HepG2 (cell line): ENCODE data around the gene SRRT. TPM values are rescaled to one million over a fixed set of nuclear protein-coding genes. Genes with fewer than 3 reads are reported as not detected.

Source experiments
- ATAC-seq: fragments of 200-7000 bp; cut with Tn5 transposase; 3 replicates; pipeline ENCODE4 v1.9.1; 2020; ENCODE audit warnings: mild to moderate bottlenecking, moderate library complexity
- BruUV-seq: library from RNA; stranded (reverse); fragments of 400-500 nt; replicated peaks from 2 replicates; lab custom pipeline; 2021; lab: Mats Ljungman, UMichigan
- CTCF ChIA-PET: fragments of 300-600 bp; formaldehyde crosslinking; extraction: SDS; loops from one replicate; lab custom pipeline; 2021; ENCODE audit warnings: low total read pairs, inconsistent platforms, low intra/inter-chr PET ratio; lab: Yijun Ruan, JAX
- POLR2A ChIA-PET: fragments of 350-600 bp; sonication (Branson Sonifier 250); formaldehyde crosslinking; loops from one replicate; lab custom pipeline; 2020; ENCODE audit warnings: antibody characterized with exemption, inconsistent platforms; lab: Yijun Ruan, JAX
- DNase-seq: peaks from one replicate; pipeline ENCODE4 v3.0.0-alpha.2; 2015; ENCODE audit warnings: low spot score
- FAIRE-seq: peaks from 3 replicates; lab custom pipeline; 2011; peaks lifted over from hg19 to GRCh38; lab: Jason Lieb, UNC
- H2AFZ ChIP-seq: one replicate; pipeline ENCODE4 v1.6.1; 2011; ENCODE audit warnings: low read length, inconsistent platforms
- H3K27ac ChIP-seq: fragments of 300-600 bp; 3 replicates; pipeline ENCODE4 v1.8.0; 2011; ENCODE audit warnings: mixed run types, mild to moderate bottlenecking, mixed read lengths, low read length, inconsistent platforms; ENCODE audit not compliant: insufficient read depth; ENCODE audit errors: extremely low read length
- H3K27me3 ChIP-seq, 2 experiments: fragments of 200-600 bp in 1 of 2; 2 replicates in 1 of 2; 3 replicates in 1 of 2; pipeline versions ENCODE4 v1.6.0 to v1.8.0; 2011; ENCODE audit warnings: low read length in 2 of 2, mild to moderate bottlenecking in 2 of 2, moderate library complexity in 2 of 2, inconsistent platforms in 1 of 2; ENCODE audit not compliant: insufficient read depth in 2 of 2, control insufficient read depth in 1 of 2
- H3K36me3 ChIP-seq, 2 experiments: fragments of 200-600 bp in 1 of 2; replicated peaks in 1 of 2; 2 replicates in 1 of 2; 3 replicates in 1 of 2; pipeline versions ENCODE4 v1.5.1 to v1.8.0; 2011; ENCODE audit warnings: low read length in 2 of 2, inconsistent platforms in 1 of 2; ENCODE audit not compliant: insufficient read depth in 2 of 2, control insufficient read depth in 1 of 2
- H3K4me1 ChIP-seq: 2 replicates; pipeline ENCODE4 v1.5.1; 2012; ENCODE audit warnings: low read length, inconsistent platforms; ENCODE audit not compliant: insufficient read depth
- H3K4me2 ChIP-seq: 2 replicates; pipeline ENCODE4 v1.6.0; 2011; ENCODE audit warnings: low read depth, low read length, inconsistent platforms
- H3K4me3 ChIP-seq, 3 experiments: fragments of 200-600 bp in 1 of 3; sonication (generic), shearing (Covaris generic) in 1 of 3; replicated peaks in 1 of 3; 2 replicates each; pipeline ENCODE4 v1.5.1; 2011 to 2016; ENCODE audit warnings: low read length in 3 of 3, inconsistent platforms in 2 of 3, low read depth in 2 of 3, mild to moderate bottlenecking in 2 of 3, control low read depth in 1 of 3, mixed read lengths in 1 of 3; ENCODE audit not compliant: insufficient read depth in 1 of 3
- H3K79me2 ChIP-seq: one replicate; pipeline ENCODE4 v1.6.1; 2011; ENCODE audit warnings: low read length, inconsistent platforms; ENCODE audit not compliant: insufficient read depth
- H3K9ac ChIP-seq: 2 replicates; pipeline ENCODE4 v1.6.0; 2011; ENCODE audit warnings: mild to moderate bottlenecking, low read depth, low read length, inconsistent platforms; ENCODE audit not compliant: insufficient read depth
- H3K9me3 ChIP-seq: 2 replicates; pipeline ENCODE4 v1.5.1; 2012; ENCODE audit warnings: mild to moderate bottlenecking, low read length
- H4K20me1 ChIP-seq: 2 replicates; pipeline ENCODE4 v1.6.0; 2011; ENCODE audit warnings: inconsistent platforms, mild to moderate bottlenecking, low read length, moderate library complexity; ENCODE audit not compliant: insufficient read depth
- HOXD1 ChIP-seq: sonication (generic); formaldehyde crosslinking; IDR thresholded peaks from 2 replicates; pipeline ENCODE4 v1.5.0; 2020; ENCODE audit warnings: missing genetic modification reagents
- ISL2 ChIP-seq: sonication (generic); formaldehyde crosslinking; IDR thresholded peaks from 2 replicates; pipeline ENCODE4 v1.5.0; 2020; ENCODE audit warnings: missing genetic modification reagents
- NKX3-1 ChIP-seq: sonication (generic); formaldehyde crosslinking; IDR thresholded peaks from 2 replicates; pipeline ENCODE4 v1.5.0; 2020; ENCODE audit warnings: missing genetic modification reagents
- ZNF275 ChIP-seq: sonication (generic); formaldehyde crosslinking; IDR thresholded peaks from 2 replicates; pipeline ENCODE4 v1.8.0; 2022; ENCODE audit warnings: missing genetic modification reagents, mild to moderate bottlenecking, inconsistent platforms, borderline replicate concordance
- ZNF431 ChIP-seq: sonication (generic); formaldehyde crosslinking; IDR thresholded peaks from 2 replicates; pipeline ENCODE4 v1.9.0; 2022; ENCODE audit warnings: missing genetic modification reagents, low read depth, mild to moderate bottlenecking, borderline replicate concordance
- ZNF770 ChIP-seq: sonication (generic); formaldehyde crosslinking; IDR thresholded peaks from 2 replicates; pipeline ENCODE4 v1.5.0; 2020; ENCODE audit warnings: mild to moderate bottlenecking, missing genetic modification reagents
- ZNF773 ChIP-seq: sonication (generic); formaldehyde crosslinking; IDR thresholded peaks from 2 replicates; pipeline ENCODE4 v1.4.0; 2020; ENCODE audit warnings: missing genetic modification reagents, borderline replicate concordance
- WGBS: methylation state at CpG from one replicate; pipeline ENCODE4 v1.1.6; 2017; ENCODE audit warnings: low lambda C conversion rate; 5-methylcytosine and 5-hydroxymethylcytosine counted together
- in situ Hi-C: cut with HindIII; loops from 2 replicates; pipeline ENCODE4 v1.10.0; 2017; ENCODE audit warnings: low pct_unique_long_range_greater_than_20kb; ENCODE audit not compliant: extremely low pct_ligation_motif_present
- intact Hi-C: fragments of 100-400 bp; cut with micrococcal nuclease; formaldehyde crosslinking; loops from one replicate; pipeline ENCODE4 v1.10.0; 2022; ENCODE audit not compliant: unreplicated experiment
- polyA plus RNA-seq, 8 experiments: library from polyadenylated mRNA; depleted of rRNA in 3 of 8; stranded (reverse) in 7 of 8; unstranded in 1 of 8; fragments of >200 nt; fragmentation: Illumina TruSeq in 4 of 8; extraction: Trizol in 4 of 8; gene quantifications; 2 replicates each; pipeline versions ENCODE4 v1.2.1 to v1.2.3, GENCODE V29; 2011 to 2016; ENCODE audit warnings: low read depth in 4 of 8, missing spikeins in 1 of 8, mixed read lengths in 1 of 8; ENCODE audit not compliant: insufficient read depth in 1 of 8
- total RNA-seq, 5 experiments: library from RNA; depleted of rRNA; stranded (reverse); fragments of >200 nt; fragmentation: Illumina TruSeq; extraction: Trizol; gene quantifications; 2 replicates each; pipeline ENCODE4 v1.2.3, GENCODE V29; 2016; ENCODE audit warnings: low read depth in 1 of 5
- TF ChIP-seq, protein P1 (sequence below): fragments of 450-650 bp; IDR thresholded peaks from 2 replicates; pipeline ENCODE4 v1.6.1; 2017; ENCODE audit warnings: mild to moderate bottlenecking
- TF ChIP-seq, protein P2 (sequence below): sonication (generic); formaldehyde crosslinking; IDR thresholded peaks from 2 replicates; pipeline ENCODE4 v1.5.1; 2020; ENCODE audit warnings: mild to moderate bottlenecking, missing genetic modification reagents, moderate library complexity
- TF ChIP-seq, protein P3 (sequence below): sonication (generic); formaldehyde crosslinking; IDR thresholded peaks from 2 replicates; pipeline ENCODE4 v1.4.0; 2020; ENCODE audit warnings: missing genetic modification reagents

Gene SRRT
- total and polyA plus RNA-seq, 2 of the 13 experiments (the other 11 are each of a cell fraction or from before 2014, with no cell fraction given), result 26.2 to 106 TPM

DNA sequence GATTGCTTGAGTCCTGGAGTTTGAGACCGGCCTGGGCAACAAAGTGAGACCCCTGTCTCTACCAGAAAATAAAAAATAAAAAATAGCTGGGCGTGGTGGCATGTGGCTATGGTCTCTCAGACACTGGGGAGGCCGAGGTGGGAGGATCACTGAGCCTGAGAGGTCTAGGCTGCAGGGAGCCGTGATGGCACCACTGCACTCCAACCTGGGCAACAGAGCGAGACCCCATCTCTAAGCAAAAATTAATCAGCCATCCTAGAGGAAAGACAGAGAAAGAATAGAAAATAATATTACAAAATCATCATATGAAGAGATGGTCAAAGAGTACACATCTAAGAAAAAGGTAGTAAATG, 42.6 kb upstream of the SRRT start:
- H3K36me3 ChIP-seq, result no peaks in the 10 kb centered on the region
- FAIRE-seq, result no peak
- WGBS, result 37% methylated on average over 5 of the region's 5 CpGs
- no peaks in the 10 kb centered on the region for H3K9me3 ChIP-seq
- no peak overlapping the region for H2AFZ ChIP-seq
- ChIA-PET CTCF (no interaction called here), POLR2A (interaction anchor here (0.8 to 2.7 kb wide), 16 partner anchors 12 to 246 kb away, joined by 3 to 39 read pairs (median 4); partner anchors contain the start of genes EPO, FBXO24, MOSPD3 and POP7)
- H3K79me2 ChIP-seq, result peaks cover 9% of the 10 kb centered on the region
- H3K9ac ChIP-seq, result peak overlapping the region; percentile 44
- peak overlapping the region; percentile 71 for H3K27ac ChIP-seq
- peak overlapping the region; percentile 31 to 53 (median 34); a peak in 2 of 6 replicates for H3K4me3 ChIP-seq
- no peaks in the 10 kb centered on the region for H4K20me1 ChIP-seq
- ATAC-seq, result no peak
- no TSS peak for BruUV-seq
- no peaks in the 10 kb centered on the region for H3K27me3 ChIP-seq
- in situ Hi-C loops (no loop called here), intact Hi-C loops (no loop called here)
- DNase-seq, result no peak
- peak overlapping the region; percentile 78 for H3K4me2 ChIP-seq
- H3K4me1 ChIP-seq, result peaks cover 82% of the 10 kb centered on the region
- TF ChIP-seq NKX3-1 (CRISPR knock-in tag), result peak; percentile 32; the same call in 1 of the 2 replicates
- TF ChIP-seq ISL2 (CRISPR knock-in tag), result no peak
- 0 out of 2 replicates have a peak, but pooled peaks have one; percentile 29 for TF ChIP-seq ZNF275 (CRISPR knock-in tag)
- TF ChIP-seq ZNF431 (CRISPR knock-in tag), result no peak
- TF ChIP-seq, protein P1, sequence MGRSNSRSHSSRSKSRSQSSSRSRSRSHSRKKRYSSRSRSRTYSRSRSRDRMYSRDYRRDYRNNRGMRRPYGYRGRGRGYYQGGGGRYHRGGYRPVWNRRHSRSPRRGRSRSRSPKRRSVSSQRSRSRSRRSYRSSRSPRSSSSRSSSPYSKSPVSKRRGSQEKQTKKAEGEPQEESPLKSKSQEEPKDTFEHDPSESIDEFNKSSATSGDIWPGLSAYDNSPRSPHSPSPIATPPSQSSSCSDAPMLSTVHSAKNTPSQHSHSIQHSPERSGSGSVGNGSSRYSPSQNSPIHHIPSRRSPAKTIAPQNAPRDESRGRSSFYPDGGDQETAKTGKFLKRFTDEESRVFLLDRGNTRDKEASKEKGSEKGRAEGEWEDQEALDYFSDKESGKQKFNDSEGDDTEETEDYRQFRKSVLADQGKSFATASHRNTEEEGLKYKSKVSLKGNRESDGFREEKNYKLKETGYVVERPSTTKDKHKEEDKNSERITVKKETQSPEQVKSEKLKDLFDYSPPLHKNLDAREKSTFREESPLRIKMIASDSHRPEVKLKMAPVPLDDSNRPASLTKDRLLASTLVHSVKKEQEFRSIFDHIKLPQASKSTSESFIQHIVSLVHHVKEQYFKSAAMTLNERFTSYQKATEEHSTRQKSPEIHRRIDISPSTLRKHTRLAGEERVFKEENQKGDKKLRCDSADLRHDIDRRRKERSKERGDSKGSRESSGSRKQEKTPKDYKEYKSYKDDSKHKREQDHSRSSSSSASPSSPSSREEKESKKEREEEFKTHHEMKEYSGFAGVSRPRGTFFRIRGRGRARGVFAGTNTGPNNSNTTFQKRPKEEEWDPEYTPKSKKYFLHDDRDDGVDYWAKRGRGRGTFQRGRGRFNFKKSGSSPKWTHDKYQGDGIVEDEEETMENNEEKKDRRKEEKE, result no peak
- no peak for TF ChIP-seq HOXD1
- TF ChIP-seq, protein P2, sequence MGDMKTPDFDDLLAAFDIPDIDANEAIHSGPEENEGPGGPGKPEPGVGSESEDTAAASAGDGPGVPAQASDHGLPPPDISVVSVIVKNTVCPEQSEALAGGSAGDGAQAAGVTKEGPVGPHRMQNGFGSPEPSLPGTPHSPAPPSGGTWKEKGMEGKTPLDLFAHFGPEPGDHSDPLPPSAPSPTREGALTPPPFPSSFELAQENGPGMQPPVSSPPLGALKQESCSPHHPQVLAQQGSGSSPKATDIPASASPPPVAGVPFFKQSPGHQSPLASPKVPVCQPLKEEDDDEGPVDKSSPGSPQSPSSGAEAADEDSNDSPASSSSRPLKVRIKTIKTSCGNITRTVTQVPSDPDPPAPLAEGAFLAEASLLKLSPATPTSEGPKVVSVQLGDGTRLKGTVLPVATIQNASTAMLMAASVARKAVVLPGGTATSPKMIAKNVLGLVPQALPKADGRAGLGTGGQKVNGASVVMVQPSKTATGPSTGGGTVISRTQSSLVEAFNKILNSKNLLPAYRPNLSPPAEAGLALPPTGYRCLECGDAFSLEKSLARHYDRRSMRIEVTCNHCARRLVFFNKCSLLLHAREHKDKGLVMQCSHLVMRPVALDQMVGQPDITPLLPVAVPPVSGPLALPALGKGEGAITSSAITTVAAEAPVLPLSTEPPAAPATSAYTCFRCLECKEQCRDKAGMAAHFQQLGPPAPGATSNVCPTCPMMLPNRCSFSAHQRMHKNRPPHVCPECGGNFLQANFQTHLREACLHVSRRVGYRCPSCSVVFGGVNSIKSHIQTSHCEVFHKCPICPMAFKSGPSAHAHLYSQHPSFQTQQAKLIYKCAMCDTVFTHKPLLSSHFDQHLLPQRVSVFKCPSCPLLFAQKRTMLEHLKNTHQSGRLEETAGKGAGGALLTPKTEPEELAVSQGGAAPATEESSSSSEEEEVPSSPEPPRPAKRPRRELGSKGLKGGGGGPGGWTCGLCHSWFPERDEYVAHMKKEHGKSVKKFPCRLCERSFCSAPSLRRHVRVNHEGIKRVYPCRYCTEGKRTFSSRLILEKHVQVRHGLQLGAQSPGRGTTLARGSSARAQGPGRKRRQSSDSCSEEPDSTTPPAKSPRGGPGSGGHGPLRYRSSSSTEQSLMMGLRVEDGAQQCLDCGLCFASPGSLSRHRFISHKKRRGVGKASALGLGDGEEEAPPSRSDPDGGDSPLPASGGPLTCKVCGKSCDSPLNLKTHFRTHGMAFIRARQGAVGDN (CRISPR knock-in tag), result peak; percentile 7; the same call in 1 of the 2 replicates
- TF ChIP-seq ZNF770 (CRISPR knock-in tag), result peak; percentile 92
- TF ChIP-seq, protein P3, sequence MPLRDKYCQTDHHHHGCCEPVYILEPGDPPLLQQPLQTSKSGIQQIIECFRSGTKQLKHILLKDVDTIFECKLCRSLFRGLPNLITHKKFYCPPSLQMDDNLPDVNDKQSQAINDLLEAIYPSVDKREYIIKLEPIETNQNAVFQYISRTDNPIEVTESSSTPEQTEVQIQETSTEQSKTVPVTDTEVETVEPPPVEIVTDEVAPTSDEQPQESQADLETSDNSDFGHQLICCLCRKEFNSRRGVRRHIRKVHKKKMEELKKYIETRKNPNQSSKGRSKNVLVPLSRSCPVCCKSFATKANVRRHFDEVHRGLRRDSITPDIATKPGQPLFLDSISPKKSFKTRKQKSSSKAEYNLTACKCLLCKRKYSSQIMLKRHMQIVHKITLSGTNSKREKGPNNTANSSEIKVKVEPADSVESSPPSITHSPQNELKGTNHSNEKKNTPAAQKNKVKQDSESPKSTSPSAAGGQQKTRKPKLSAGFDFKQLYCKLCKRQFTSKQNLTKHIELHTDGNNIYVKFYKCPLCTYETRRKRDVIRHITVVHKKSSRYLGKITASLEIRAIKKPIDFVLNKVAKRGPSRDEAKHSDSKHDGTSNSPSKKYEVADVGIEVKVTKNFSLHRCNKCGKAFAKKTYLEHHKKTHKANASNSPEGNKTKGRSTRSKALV, result no peak
- no peak for TF ChIP-seq ZNF773 (CRISPR knock-in tag)
